Colonic mucosa (tissue), 4 donors: Measurements from ENCODE around the gene PAPPA. TPM values are rescaled to one million over a fixed set of nuclear protein-coding genes. Genes with fewer than 3 reads are reported as not detected.

ENCODE experiments used
- DNase-seq: peaks from one replicate; pipeline ENCODE4 v3.0.0-alpha.2; 2020
- H3K27ac ChIP-seq: fragments of 200-600 bp; one replicate; pipeline ENCODE4 v1.8.0; 2021
- H3K27me3 ChIP-seq: fragments of 200-600 bp; one replicate; pipeline ENCODE4 v1.8.0; 2021
- H3K36me3 ChIP-seq: fragments of 200-600 bp; one replicate; pipeline ENCODE4 v1.8.0; 2021
- H3K4me1 ChIP-seq: fragments of 200-600 bp; one replicate; pipeline ENCODE4 v1.8.0; 2021; ENCODE audit warnings: mild to moderate bottlenecking
- H3K4me3 ChIP-seq: fragments of 200-600 bp; one replicate; pipeline ENCODE4 v1.8.0; 2021
- H3K9ac ChIP-seq, 2 donors: one replicate each; pipeline ENCODE4 v1.7.0; 2013; ENCODE audit warnings: control low read depth in 2 of 2, low read depth in 2 of 2, low read length in 2 of 2
- H3K9me3 ChIP-seq: fragments of 200-600 bp; one replicate; pipeline ENCODE4 v1.8.0; 2021
- CTCF ChIP-seq: fragments of 200-600 bp; IDR thresholded peaks from one replicate; pipeline ENCODE4 v1.8.0; 2022; ENCODE audit warnings: antibody characterized with exemption, mild to moderate bottlenecking
- intact Hi-C: fragments of 100-400 bp; cut with DNase I; formaldehyde crosslinking; loops from one replicate; pipeline ENCODE4 v1.14.1; 2022
- total RNA-seq, 2 donors: library from RNA; stranded (reverse); fragmentation: NEBNext Ultra II Directional in 1 of 2; extraction: Animal tissue kit (Norgen Biotek cat#: 25700) in 1 of 2; gene quantifications; one replicate each; pipeline ENCODE4 v1.2.1, GENCODE V29; 2021
- donor health status: healthy.
- donor health status: DM: no; HTN: no; CAD: no.
- donor health status: DM: no; HTN: no; CAD: no.

PAPPA gene
- total RNA-seq, 2 donors from 2014 or later = 0.99 to 1.2 TPM

DNA sequence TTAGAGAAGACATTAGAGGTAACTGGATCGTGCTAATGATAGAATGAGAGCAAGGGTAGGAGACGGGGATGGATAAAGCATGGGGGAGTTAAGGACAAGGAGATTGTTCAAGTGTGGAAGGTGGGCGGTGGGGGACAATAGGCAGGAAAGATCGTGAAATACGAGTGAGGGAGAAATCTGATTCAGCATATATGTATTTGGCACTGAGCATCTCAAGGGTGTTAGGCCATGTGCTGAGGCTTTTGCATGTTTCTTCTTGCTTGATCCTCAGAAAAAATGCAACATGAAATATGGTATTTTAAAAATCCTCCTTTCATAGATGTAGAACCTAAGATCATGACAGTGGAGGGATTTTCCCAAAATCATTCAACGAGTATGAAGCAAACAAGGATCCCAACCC lies 240.5 kb downstream of the PAPPA start:
- intact Hi-C loops = no loop called here
- TF ChIP-seq CTCF = no peak
- Histone ChIP-seq H3K4me3 (no peak overlapping the region), H3K27me3 (no peaks in the 10 kb centered on the region), H3K9ac (no peak overlapping the region), H3K36me3 (no peaks in the 10 kb centered on the region), H3K27ac (no peak overlapping the region), H3K4me1 (no peaks in the 10 kb centered on the region), H3K9me3 (no peaks in the 10 kb centered on the region)
- DNase-seq = no peak

- Histone ChIP-seq H3K36me3 (no peaks in the 10 kb centered on the region), H3K27ac (no peak overlapping the region), H3K4me1 (no peaks in the 10 kb centered on the region), H3K4me3 (no peak overlapping the region), H3K9ac (no peak overlapping the region), H3K27me3 (no peaks in the 10 kb centered on the region), H3K9me3 (no peaks in the 10 kb centered on the region)
- intact Hi-C loops = no loop called here
- no peak for TF ChIP-seq CTCF
- DNase-seq = no peak
Observed at GRCh38 chr9:116394894-116395698, 241.5 kb downstream of the PAPPA start.

DNA sequence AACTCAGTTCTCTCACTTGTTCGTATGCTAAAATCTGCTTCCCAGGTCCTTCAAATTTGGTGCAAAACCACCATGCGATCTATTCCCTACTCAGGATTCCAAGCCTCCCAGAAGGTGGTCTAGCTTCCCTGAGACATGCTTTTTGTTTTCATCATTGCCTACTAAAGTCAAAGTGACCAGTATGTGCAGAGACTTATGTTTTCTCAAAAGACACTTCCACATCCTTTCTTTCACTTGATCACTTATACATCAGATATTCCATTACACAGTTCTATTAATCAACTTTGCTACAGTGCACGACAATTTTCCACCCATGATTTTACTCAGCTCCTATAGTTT lies 242.1 kb downstream of the PAPPA start:
- H3K27ac ChIP-seq = no peak overlapping the region
- intact Hi-C loops = no loop called here
- H3K9ac ChIP-seq = no peak overlapping the region
- no peak overlapping the region for H3K4me3 ChIP-seq
- no peaks in the 10 kb centered on the region for H3K27me3 ChIP-seq
- H3K9me3 ChIP-seq = no peaks in the 10 kb centered on the region
- H3K4me1 ChIP-seq = no peaks in the 10 kb centered on the region
- H3K36me3 ChIP-seq = no peaks in the 10 kb centered on the region
- no peak for DNase-seq
- TF ChIP-seq CTCF = no peak

GRCh38 chr9:116403171-116403570 lies 249.6 kb downstream of the PAPPA start:
- Histone ChIP-seq H3K27me3 (no peaks in the 10 kb centered on the region), H3K27ac (no peak overlapping the region), H3K36me3 (no peaks in the 10 kb centered on the region), H3K9me3 (no peaks in the 10 kb centered on the region), H3K9ac (no peak overlapping the region), H3K4me1 (no peaks in the 10 kb centered on the region), H3K4me3 (no peak overlapping the region)
- no peak for DNase-seq
- TF ChIP-seq CTCF = no peak
- intact Hi-C loops = no loop called here

DNA sequence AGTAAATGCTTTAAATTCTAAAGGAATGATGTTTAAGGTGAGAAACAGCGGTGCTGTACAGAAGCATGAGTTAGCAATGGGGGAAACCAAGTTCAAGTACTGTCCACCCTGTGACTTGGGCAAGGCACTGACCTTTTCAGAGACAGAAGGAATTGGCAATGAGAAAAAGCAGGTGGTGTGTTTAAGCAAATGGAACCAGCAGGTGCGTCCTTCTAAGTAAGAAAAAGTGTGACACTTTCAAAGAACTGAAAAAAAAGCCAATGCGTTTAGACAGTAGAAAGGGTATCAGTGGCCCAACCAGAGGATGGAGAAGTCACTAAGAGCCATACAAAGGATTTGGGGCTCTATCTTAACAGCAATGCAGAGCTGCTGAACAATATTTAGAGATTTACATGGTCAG lies 250.6 kb downstream of the PAPPA start:
- intact Hi-C loops = no loop called here
- Histone ChIP-seq H3K9me3 (no peaks in the 10 kb centered on the region), H3K4me3 (no peak overlapping the region), H3K27me3 (no peaks in the 10 kb centered on the region), H3K36me3 (no peaks in the 10 kb centered on the region), H3K9ac (no peak overlapping the region), H3K4me1 (no peaks in the 10 kb centered on the region), H3K27ac (no peak overlapping the region)
- DNase-seq = no peak
- no peak for TF ChIP-seq CTCF
